Suprapubic skin (tissue), 3 donors: ENCODE results near the gene SSC5D.

Experiments used
- CTCF ChIP-seq, 2 donors: fragments of 200-600 bp in 1 of 2; fragments of 450-650 bp in 1 of 2; sonication (generic) in 1 of 2; IDR thresholded peaks; one replicate each; pipeline ENCODE4 v1.5.1; 2016 to 2019; ENCODE audit warnings: antibody characterized with exemption in 2 of 2, mild to moderate bottlenecking in 1 of 2, moderate library complexity in 1 of 2
- POLR2A ChIP-seq, 2 donors: fragments of 450-650 bp; IDR thresholded peaks; one replicate each; pipeline ENCODE4 v1.6.1; 2017; ENCODE audit warnings: antibody characterized with exemption in 2 of 2, mild to moderate bottlenecking in 2 of 2, moderate library complexity in 2 of 2

- TF ChIP-seq CTCF (IDR thresholded peaks at IDR 0.05) (no peak), POLR2A (IDR thresholded peaks at IDR 0.05) (no peak)
Measured at GRCh38 chr19:55537741-55538111, 49.5 kb downstream of the SSC5D start.
